SK-N-SH (cell line): ENCODE results near the gene FCER1G. TPM values are rescaled to one million over a fixed set of nuclear protein-coding genes. Genes with fewer than 3 reads are reported as not detected.
A peak's percentile ranks its signal among the peaks of the same experiment; 100 is the strongest.

Experiments
- CTCF ChIA-PET: fragments of 300-600, 350-600 bp; formaldehyde crosslinking; extraction: SDS; loops from one replicate; lab custom pipeline; 2021; lab: Yijun Ruan, JAX
- POLR2A ChIA-PET: fragments of 350-600 bp; sonication (Branson Sonifier 250); formaldehyde crosslinking; extraction: SDS; loops from one replicate; lab custom pipeline; 2020; ENCODE audit warnings: antibody characterized with exemption, inconsistent platforms; lab: Yijun Ruan, JAX
- DNase-seq: peaks from one replicate; pipeline ENCODE4 v3.0.0; 2012
- H2AFZ ChIP-seq: fragments of 200-600 bp; sonication (generic); 2 replicates; pipeline ENCODE4 v1.8.1; 2016; ENCODE audit warnings: antibody characterized with exemption, mild to moderate bottlenecking, low read depth
- H3F3A ChIP-seq: fragments of 200-600 bp; sonication (generic); replicated peaks from 2 replicates; pipeline ENCODE3; 2016; ENCODE audit warnings: antibody characterized with exemption, mild to moderate bottlenecking; ENCODE audit not compliant: insufficient read depth
- H3K27ac ChIP-seq, 2 experiments: fragments of 200-500 bp in 1 of 2; fragments of 200-600 bp in 1 of 2; sonication (Bioruptor generic) in 1 of 2; sonication (generic), shearing (Covaris generic) in 1 of 2; 2 replicates each; pipeline versions ENCODE4 v1.5.1 to v1.6.1; 2014 to 2016; ENCODE audit warnings: low read depth in 2 of 2, inconsistent platforms in 1 of 2, low read length in 1 of 2, mild to moderate bottlenecking in 1 of 2, mixed read lengths in 1 of 2
- H3K27me3 ChIP-seq: fragments of 200-600 bp; sonication (generic), shearing (Covaris generic); 2 replicates; pipeline ENCODE4 v1.6.1; 2016; ENCODE audit warnings: mixed run types; ENCODE audit not compliant: insufficient read depth
- H3K36me3 ChIP-seq, 2 experiments: fragments of 200-500 bp in 1 of 2; fragments of 200-600 bp in 1 of 2; sonication (Bioruptor generic) in 1 of 2; sonication (generic) in 1 of 2; replicated peaks in 1 of 2; 2 replicates each; pipeline versions ENCODE3 to v1.5.1; 2014 to 2016; ENCODE audit warnings: low read length in 1 of 2, mild to moderate bottlenecking in 1 of 2; ENCODE audit not compliant: insufficient read depth in 2 of 2, control insufficient read depth in 1 of 2
- H3K4me1 ChIP-seq, 2 experiments: fragments of 200-500 bp in 1 of 2; fragments of 200-600 bp in 1 of 2; sonication (Bioruptor generic) in 1 of 2; sonication (generic), shearing (Covaris generic) in 1 of 2; 2 replicates each; pipeline versions ENCODE4 v1.5.1 to v1.6.1; 2014 to 2016; ENCODE audit warnings: low read depth in 1 of 2, low read length in 1 of 2, mixed run types in 1 of 2; ENCODE audit not compliant: insufficient read depth in 2 of 2, control insufficient read depth in 1 of 2
- H3K4me2 ChIP-seq: fragments of 200-600 bp; sonication (generic), shearing (Covaris generic); 2 replicates; pipeline ENCODE4 v1.6.1; 2017; ENCODE audit warnings: mixed run types
- H3K4me3 ChIP-seq, 2 experiments: fragments of 200-500 bp in 1 of 2; fragments of 200-600 bp in 1 of 2; sonication (Bioruptor generic) in 1 of 2; sonication (generic), shearing (Covaris generic) in 1 of 2; 2 replicates each; pipeline versions ENCODE4 v1.5.1 to v1.8.1; 2014 to 2016; ENCODE audit warnings: low read depth in 2 of 2, inconsistent platforms in 1 of 2, low read length in 1 of 2, mild to moderate bottlenecking in 1 of 2, mixed read lengths in 1 of 2, moderate library complexity in 1 of 2
- H3K79me2 ChIP-seq: fragments of 200-600 bp; sonication (generic); 2 replicates; pipeline ENCODE4 v1.8.1; 2017; ENCODE audit warnings: mild to moderate bottlenecking; ENCODE audit not compliant: insufficient read depth
- H3K9ac ChIP-seq: fragments of 200-600 bp; sonication (generic); 2 replicates; pipeline ENCODE4 v1.6.1; 2017; ENCODE audit warnings: mixed run types
- H3K9me2 ChIP-seq: fragments of 200-600 bp; sonication (generic); 2 replicates; pipeline ENCODE4 v1.6.1; 2017; ENCODE audit warnings: mixed run types
- H3K9me3 ChIP-seq: fragments of 200-600 bp; sonication (generic); 2 replicates; pipeline ENCODE4 v1.6.1; 2017; ENCODE audit warnings: mixed run types, mild to moderate bottlenecking, moderate library complexity
- H4K20me1 ChIP-seq: fragments of 200-600 bp; sonication (generic); 2 replicates; pipeline ENCODE4 v1.6.1; 2017; ENCODE audit warnings: mild to moderate bottlenecking, mixed run types; ENCODE audit not compliant: insufficient read depth
- FOSL2 ChIP-seq: IDR thresholded peaks from 2 replicates; pipeline ENCODE4 v1.4.0; 2012; ENCODE audit warnings: low read depth, mild to moderate bottlenecking, moderate library complexity, borderline replicate concordance
- FOXJ3 ChIP-seq: sonication (generic); formaldehyde crosslinking; IDR thresholded peaks from 2 replicates; pipeline ENCODE4 v1.5.1; 2020; ENCODE audit warnings: mild to moderate bottlenecking, missing genetic modification reagents
- GABPA ChIP-seq: IDR thresholded peaks from 2 replicates; pipeline ENCODE4 v1.4.0; 2012; ENCODE audit warnings: low read depth, mild to moderate bottlenecking
- GATA2 ChIP-seq: sonication (generic); formaldehyde crosslinking; IDR thresholded peaks from 2 replicates; pipeline ENCODE4 v1.5.0; 2020; ENCODE audit warnings: mild to moderate bottlenecking, missing genetic modification reagents
- JUND ChIP-seq: IDR thresholded peaks from 2 replicates; pipeline ENCODE4 v1.4.0; 2012
- MEF2A ChIP-seq: IDR thresholded peaks from 2 replicates; pipeline ENCODE4 v1.4.0; 2012; ENCODE audit warnings: low read depth, borderline replicate concordance
- MXI1 ChIP-seq: IDR thresholded peaks from 2 replicates; pipeline ENCODE4 v1.6.1; 2012; ENCODE audit warnings: mild to moderate bottlenecking, low read depth, low read length, improper control_type of control experiment
- NFIC ChIP-seq: IDR thresholded peaks from 2 replicates; pipeline ENCODE4 v1.4.0; 2012; ENCODE audit warnings: borderline replicate concordance
- NRF1 ChIP-seq: IDR thresholded peaks from 2 replicates; pipeline ENCODE4 v1.6.1; 2012; ENCODE audit warnings: low read depth, mild to moderate bottlenecking, low read length
- RCOR1 ChIP-seq: fragments of 150-350 bp; IDR thresholded peaks from 2 replicates; pipeline ENCODE4 v1.6.1; 2017; ENCODE audit warnings: antibody characterized with exemption, low read length
- RFX5 ChIP-seq: IDR thresholded peaks from 2 replicates; pipeline ENCODE4 v1.6.1; 2012; ENCODE audit warnings: mild to moderate bottlenecking, improper control_type of control experiment, low read length
- WGBS: methylation state at CpG from one replicate; pipeline ENCODE4 v1.1.6; 2017; ENCODE audit warnings: low lambda C conversion rate; 5-methylcytosine and 5-hydroxymethylcytosine counted together
- polyA plus RNA-seq, 3 experiments: library from polyadenylated mRNA; depleted of rRNA; stranded (reverse); fragments of >200 nt; gene quantifications; 2 replicates each; pipeline ENCODE4 v1.2.3, GENCODE V29; 2012
- TF ChIP-seq, protein P1 (sequence below): IDR thresholded peaks from 2 replicates; pipeline ENCODE4; 2012
- TF ChIP-seq, protein P2 (sequence below): IDR thresholded peaks from 2 replicates; pipeline ENCODE4 v1.4.0; 2012; ENCODE audit warnings: low read depth, borderline replicate concordance
- TF ChIP-seq, protein P3 (sequence below): IDR thresholded peaks from 2 replicates; pipeline ENCODE4 v1.6.1; 2012; ENCODE audit warnings: mild to moderate bottlenecking, low read depth, low read length, moderate library complexity

The FCER1G gene
- polyA plus RNA-seq, 1 of the 3 experiments (the other 2 are of a cell fraction): 0.61 TPM

DNA sequence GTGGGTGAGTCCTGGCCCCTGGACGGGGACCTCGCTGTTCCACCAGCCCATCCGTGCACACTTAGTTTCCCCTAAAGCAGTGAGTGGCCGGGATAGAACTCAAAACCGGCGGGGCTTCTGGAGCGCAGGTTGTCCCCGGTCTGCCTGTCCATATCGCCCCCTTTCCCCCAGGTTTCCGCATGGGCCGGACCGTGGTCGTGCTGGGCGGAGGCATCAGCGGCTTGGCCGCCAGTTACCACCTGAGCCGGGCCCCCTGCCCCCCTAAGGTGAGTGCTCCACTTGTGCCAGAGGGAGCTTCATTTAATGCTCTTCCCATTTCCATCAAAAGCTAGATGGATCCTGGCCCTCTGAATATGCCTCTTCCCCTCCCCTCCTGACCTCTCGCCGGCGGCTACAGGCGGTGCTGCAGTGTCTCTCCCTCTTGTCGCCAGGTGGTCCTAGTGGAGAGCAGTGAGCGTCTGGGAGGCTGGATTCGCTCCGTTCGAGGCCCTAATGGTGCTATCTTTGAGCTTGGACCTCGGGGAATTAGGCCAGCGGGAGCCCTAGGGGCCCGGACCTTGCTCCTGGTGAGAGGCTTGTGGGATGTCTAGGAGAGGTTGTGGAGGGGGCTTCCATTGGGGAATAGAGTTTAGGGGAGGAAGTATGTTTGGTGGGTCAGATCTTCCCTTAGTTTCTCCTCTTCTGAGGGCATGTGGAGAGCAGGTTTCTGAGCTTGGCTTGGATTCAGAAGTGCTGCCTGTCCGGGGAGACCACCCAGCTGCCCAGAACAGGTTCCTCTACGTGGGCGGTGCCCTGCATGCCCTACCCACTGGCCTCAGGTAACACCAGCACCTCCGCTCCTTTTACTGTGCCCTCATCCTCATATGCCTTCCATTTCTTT, 48.2 kb upstream of the FCER1G start:
- WGBS: 14% methylated on average over 32 of the region's 33 CpGs
- Histone ChIP-seq H3K9ac (peak overlapping the region; percentile 76), H3K27me3 (no peaks in the 10 kb centered on the region), H4K20me1 (no peaks in the 10 kb centered on the region), H3K36me3 (peaks cover 21 to 59% of the 10 kb centered on the region in 2 experiments), H3K9me2 (no peaks in the 10 kb centered on the region), H3K27ac (peak overlapping the region; percentile 86 to 88), H3K4me3 (peak overlapping the region; percentile 80 to 90), H3F3A (peaks cover 14% of the 10 kb centered on the region), H3K4me2 (peak overlapping the region; percentile 98), H3K4me1 (peaks cover 0 to 20% of the 10 kb centered on the region in 2 experiments; a peak in 1 of 4 replicates)
- DNase-seq: peak; percentile 61
- CTCF ChIA-PET: interaction anchor here (0.7 to 2.9 kb wide), 16 partner anchors 8 to 915 kb away, joined by 3 to 29 read pairs (median 6); partner anchors contain the start of genes ADAMTS4, B4GALT3, KLHDC9 and NDUFS2
- TF ChIP-seq, protein P1, sequence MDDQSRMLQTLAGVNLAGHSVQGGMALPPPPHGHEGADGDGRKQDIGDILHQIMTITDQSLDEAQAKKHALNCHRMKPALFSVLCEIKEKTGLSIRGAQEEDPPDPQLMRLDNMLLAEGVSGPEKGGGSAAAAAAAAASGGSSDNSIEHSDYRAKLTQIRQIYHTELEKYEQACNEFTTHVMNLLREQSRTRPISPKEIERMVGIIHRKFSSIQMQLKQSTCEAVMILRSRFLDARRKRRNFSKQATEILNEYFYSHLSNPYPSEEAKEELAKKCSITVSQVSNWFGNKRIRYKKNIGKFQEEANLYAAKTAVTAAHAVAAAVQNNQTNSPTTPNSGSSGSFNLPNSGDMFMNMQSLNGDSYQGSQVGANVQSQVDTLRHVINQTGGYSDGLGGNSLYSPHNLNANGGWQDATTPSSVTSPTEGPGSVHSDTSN: no peak
- no peak for TF ChIP-seq NRF1
- no peak for TF ChIP-seq RFX5
- no peak for TF ChIP-seq GATA2 (CRISPR knock-in tag)
- no peak for TF ChIP-seq GABPA
- TF ChIP-seq, protein P2, sequence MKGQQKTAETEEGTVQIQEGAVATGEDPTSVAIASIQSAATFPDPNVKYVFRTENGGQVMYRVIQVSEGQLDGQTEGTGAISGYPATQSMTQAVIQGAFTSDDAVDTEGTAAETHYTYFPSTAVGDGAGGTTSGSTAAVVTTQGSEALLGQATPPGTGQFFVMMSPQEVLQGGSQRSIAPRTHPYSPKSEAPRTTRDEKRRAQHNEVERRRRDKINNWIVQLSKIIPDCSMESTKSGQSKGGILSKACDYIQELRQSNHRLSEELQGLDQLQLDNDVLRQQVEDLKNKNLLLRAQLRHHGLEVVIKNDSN: no peak
- no peak for TF ChIP-seq RCOR1
- no peak for TF ChIP-seq MXI1
- TF ChIP-seq, protein P3, sequence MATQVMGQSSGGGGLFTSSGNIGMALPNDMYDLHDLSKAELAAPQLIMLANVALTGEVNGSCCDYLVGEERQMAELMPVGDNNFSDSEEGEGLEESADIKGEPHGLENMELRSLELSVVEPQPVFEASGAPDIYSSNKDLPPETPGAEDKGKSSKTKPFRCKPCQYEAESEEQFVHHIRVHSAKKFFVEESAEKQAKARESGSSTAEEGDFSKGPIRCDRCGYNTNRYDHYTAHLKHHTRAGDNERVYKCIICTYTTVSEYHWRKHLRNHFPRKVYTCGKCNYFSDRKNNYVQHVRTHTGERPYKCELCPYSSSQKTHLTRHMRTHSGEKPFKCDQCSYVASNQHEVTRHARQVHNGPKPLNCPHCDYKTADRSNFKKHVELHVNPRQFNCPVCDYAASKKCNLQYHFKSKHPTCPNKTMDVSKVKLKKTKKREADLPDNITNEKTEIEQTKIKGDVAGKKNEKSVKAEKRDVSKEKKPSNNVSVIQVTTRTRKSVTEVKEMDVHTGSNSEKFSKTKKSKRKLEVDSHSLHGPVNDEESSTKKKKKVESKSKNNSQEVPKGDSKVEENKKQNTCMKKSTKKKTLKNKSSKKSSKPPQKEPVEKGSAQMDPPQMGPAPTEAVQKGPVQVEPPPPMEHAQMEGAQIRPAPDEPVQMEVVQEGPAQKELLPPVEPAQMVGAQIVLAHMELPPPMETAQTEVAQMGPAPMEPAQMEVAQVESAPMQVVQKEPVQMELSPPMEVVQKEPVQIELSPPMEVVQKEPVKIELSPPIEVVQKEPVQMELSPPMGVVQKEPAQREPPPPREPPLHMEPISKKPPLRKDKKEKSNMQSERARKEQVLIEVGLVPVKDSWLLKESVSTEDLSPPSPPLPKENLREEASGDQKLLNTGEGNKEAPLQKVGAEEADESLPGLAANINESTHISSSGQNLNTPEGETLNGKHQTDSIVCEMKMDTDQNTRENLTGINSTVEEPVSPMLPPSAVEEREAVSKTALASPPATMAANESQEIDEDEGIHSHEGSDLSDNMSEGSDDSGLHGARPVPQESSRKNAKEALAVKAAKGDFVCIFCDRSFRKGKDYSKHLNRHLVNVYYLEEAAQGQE: no peak
- TF ChIP-seq FOSL2: no peak
- TF ChIP-seq JUND: no peak
- no peak for TF ChIP-seq MEF2A
- no peak for TF ChIP-seq FOXJ3 (CRISPR knock-in tag)
- TF ChIP-seq NFIC: no peak
- TF ChIP-seq, all 33 proteins: peak for 0
- POLR2A ChIA-PET: interaction anchor here (1.0 to 1.4 kb wide), 4 partner anchors 10 to 122 kb away, joined by 3 to 11 read pairs (median 5); partner anchors contain the start of genes B4GALT3 and USF1
- Histone ChIP-seq H3K9me3 (no peaks in the 10 kb centered on the region), H2AFZ (peak overlapping the region; percentile 71), H3K79me2 (peaks cover 5% of the 10 kb centered on the region; the same call in 1 of the 2 replicates)
